Caco-2 (cell line): ENCODE results near the gene RABGAP1L. TPM values are rescaled to one million over a fixed set of nuclear protein-coding genes. Genes with fewer than 3 reads are reported as not detected.

Experiments
- BruUV-seq: library from RNA; stranded (reverse); fragments of 400-500 nt; replicated peaks from 2 replicates; lab custom pipeline; 2021; lab: Mats Ljungman, UMichigan
- CTCF ChIA-PET: fragments of 300-600 bp; sonication (Branson Sonifier 250); formaldehyde crosslinking; loops from one replicate; lab custom pipeline; 2022; ENCODE audit warnings: antibody characterized with exemption; lab: Charles Lee
- POLR2A ChIA-PET: fragments of 300-600 bp; sonication (Branson Sonifier 250); formaldehyde crosslinking; loops from one replicate; lab custom pipeline; 2022; ENCODE audit warnings: antibody characterized with exemption; lab: Charles Lee
- DNase-seq, 2 experiments: peaks; one replicate each; pipeline versions ENCODE4 v3.0.0 to v3.0.0-alpha.2; 2020 to 2022
- H3K27me3 ChIP-seq: replicated peaks from 2 replicates; pipeline ENCODE4 v1.6.0; 2011; ENCODE audit warnings: low read length; ENCODE audit not compliant: control insufficient read depth, insufficient read depth
- H3K36me3 ChIP-seq: 2 replicates; pipeline ENCODE4 v1.5.1; 2011; ENCODE audit warnings: low read length; ENCODE audit not compliant: control insufficient read depth, insufficient read depth
- H3K4me1 ChIP-seq: fragments of 250-450 bp; sonication (Bioruptor Pico); 2 replicates; pipeline ENCODE4 v1.5.1; 2020; ENCODE audit warnings: mild to moderate bottlenecking
- H3K4me3 ChIP-seq: 2 replicates; pipeline ENCODE4 v1.5.1; 2011; ENCODE audit warnings: low read depth, mild to moderate bottlenecking, control low read depth, low read length
- H3K9me3 ChIP-seq: fragments of 250-450 bp; sonication (Bioruptor Pico); 2 replicates; pipeline ENCODE4 v1.5.1; 2020; ENCODE audit warnings: mild to moderate bottlenecking, moderate library complexity
- H3K27ac Mint-ChIP-seq: one replicate; pipeline ENCODE4 v1.8.0; 2022; ENCODE audit warnings: mixed read lengths; ENCODE audit not compliant: unreplicated experiment
- H3K27me3 Mint-ChIP-seq: one replicate; pipeline ENCODE4 v1.8.0; 2022; ENCODE audit warnings: mixed read lengths; ENCODE audit not compliant: insufficient read depth, unreplicated experiment
- H3K36me3 Mint-ChIP-seq: one replicate; pipeline ENCODE4 v1.8.0; 2022; ENCODE audit warnings: mild to moderate bottlenecking, mixed read lengths; ENCODE audit not compliant: insufficient read depth, unreplicated experiment
- H3K4me1 Mint-ChIP-seq: one replicate; pipeline ENCODE4 v1.8.0; 2022; ENCODE audit warnings: low read depth, mixed read lengths; ENCODE audit not compliant: unreplicated experiment
- H3K4me3 Mint-ChIP-seq: one replicate; pipeline ENCODE4 v1.8.0; 2022; ENCODE audit warnings: mild to moderate bottlenecking, moderate library complexity, mixed read lengths; ENCODE audit not compliant: unreplicated experiment
- H3K9me3 Mint-ChIP-seq: one replicate; pipeline ENCODE4 v1.8.0; 2022; ENCODE audit warnings: mixed read lengths; ENCODE audit not compliant: unreplicated experiment
- CTCF ChIP-seq, 2 experiments: fragments of 200-600 bp in 1 of 2; IDR thresholded peaks; 1 replicate in 1 of 2; 2 replicates in 1 of 2; pipeline versions ENCODE4 v1.5.1 to v1.8.0; 2011 to 2022; ENCODE audit warnings: antibody characterized with exemption in 1 of 2, control low read depth in 1 of 2, inconsistent platforms in 1 of 2, low read depth in 1 of 2, low read length in 1 of 2, mild to moderate bottlenecking in 1 of 2, moderate library complexity in 1 of 2; ENCODE audit not compliant: insufficient read depth in 1 of 2, severe bottlenecking in 1 of 2, unreplicated experiment in 1 of 2
- intact Hi-C: fragments of 100-400 bp; cut with micrococcal nuclease; formaldehyde crosslinking; loops from one replicate; pipeline ENCODE4 v1.10.0; 2022; ENCODE audit not compliant: unreplicated experiment
- total RNA-seq: library from RNA; stranded (reverse); gene quantifications from 2 replicates; pipeline ENCODE4 v1.2.3, GENCODE V29; 2022

The RABGAP1L gene
- total RNA-seq, 1 experiment from 2014 or later: 20.3 TPM

- Mint-ChIP-seq H3K4me1 (no peaks in the 10 kb centered on the region), H3K36me3 (no peaks in the 10 kb centered on the region), H3K27me3 (no peaks in the 10 kb centered on the region), H3K27ac (no peak overlapping the region), H3K4me3 (no peak overlapping the region), H3K9me3 (no peaks in the 10 kb centered on the region)
- intact Hi-C loops: no loop called here
- no peaks in the 10 kb centered on the region for H3K4me1 ChIP-seq
- no peak for TF ChIP-seq CTCF (IDR thresholded peaks at IDR 0.05; ENCODE audit: insufficient read depth in 1 of 2, low read depth in 1 of 2, low read length in 1 of 2, severe bottlenecking in 1 of 2, unreplicated experiment in 1 of 2)
- H3K9me3 ChIP-seq: no peaks in the 10 kb centered on the region
- no peaks in the 10 kb centered on the region for H3K27me3 ChIP-seq
- no peak overlapping the region for H3K4me3 ChIP-seq
- no peak for DNase-seq
- ChIA-PET CTCF (no interaction called here), POLR2A (no interaction called here)
- no peaks in the 10 kb centered on the region for H3K36me3 ChIP-seq
- no TSS peak for BruUV-seq
Observed at GRCh38 chr1:174289644-174290310, 130.5 kb downstream of the RABGAP1L start.

DNA sequence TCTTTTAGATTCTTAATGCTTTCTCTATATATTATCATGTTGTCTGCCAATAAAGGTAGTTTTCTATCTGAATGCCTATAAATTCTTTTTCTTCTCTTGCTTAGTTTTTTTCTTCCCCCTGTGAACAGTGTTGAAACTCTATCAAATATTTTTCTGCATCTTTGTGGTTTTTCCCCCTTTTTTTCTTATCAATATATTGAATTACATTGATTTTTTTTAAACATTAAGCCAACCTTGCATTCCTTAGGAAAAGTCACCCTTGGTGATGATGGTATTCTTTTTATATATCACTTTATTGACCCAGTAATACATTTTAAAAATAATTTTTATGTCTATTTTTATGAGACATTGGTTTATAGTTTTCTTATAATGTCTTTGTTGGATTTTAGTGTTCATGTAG is 131.7 kb downstream of the RABGAP1L start:
- Histone ChIP-seq H3K36me3 (no peaks in the 10 kb centered on the region), H3K9me3 (no peaks in the 10 kb centered on the region), H3K4me1 (no peaks in the 10 kb centered on the region), H3K4me3 (no peak overlapping the region), H3K27me3 (no peaks in the 10 kb centered on the region)
- no peak for TF ChIP-seq CTCF (IDR thresholded peaks at IDR 0.05; ENCODE audit: insufficient read depth in 1 of 2, low read depth in 1 of 2, low read length in 1 of 2, severe bottlenecking in 1 of 2, unreplicated experiment in 1 of 2)
- no peak overlapping the region for H3K4me3 Mint-ChIP-seq
- intact Hi-C loops: no loop called here
- no peaks in the 10 kb centered on the region for H3K9me3 Mint-ChIP-seq
- no peak overlapping the region for H3K27ac Mint-ChIP-seq
- BruUV-seq: no TSS peak
- ChIA-PET POLR2A (no interaction called here), CTCF (no interaction called here)
- no peak for DNase-seq
- H3K27me3 Mint-ChIP-seq: no peaks in the 10 kb centered on the region
- no peaks in the 10 kb centered on the region for H3K4me1 Mint-ChIP-seq
- H3K36me3 Mint-ChIP-seq: no peaks in the 10 kb centered on the region

DNA sequence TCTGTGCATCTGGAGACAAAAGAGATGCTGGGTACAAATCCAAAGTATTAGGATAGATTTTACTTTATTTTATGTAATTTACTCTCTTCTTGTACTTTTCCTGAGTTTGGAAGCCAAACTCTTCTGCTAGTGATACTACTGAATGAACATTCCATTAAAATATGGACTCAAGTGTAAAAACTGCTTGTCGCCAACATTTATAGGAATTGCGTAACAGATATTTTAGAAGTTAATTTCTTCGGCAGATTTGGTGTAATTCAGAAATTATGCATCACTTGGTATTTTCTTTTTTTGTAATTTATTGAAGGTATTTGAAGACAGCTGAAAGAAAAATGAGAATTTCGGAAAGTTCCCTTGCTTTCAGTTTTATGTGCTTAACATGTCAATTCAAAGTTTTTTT is 137.0 kb downstream of the RABGAP1L start:
- no peak for DNase-seq
- H3K4me1 Mint-ChIP-seq: no peaks in the 10 kb centered on the region
- Histone ChIP-seq H3K4me1 (no peaks in the 10 kb centered on the region), H3K36me3 (no peaks in the 10 kb centered on the region; the same call in 1 of the 2 replicates), H3K27me3 (no peaks in the 10 kb centered on the region), H3K4me3 (no peak overlapping the region), H3K9me3 (peaks cover 6% of the 10 kb centered on the region; the same call in 1 of the 2 replicates)
- no peak overlapping the region for H3K4me3 Mint-ChIP-seq
- no peaks in the 10 kb centered on the region for H3K36me3 Mint-ChIP-seq
- no TSS peak for BruUV-seq
- TF ChIP-seq CTCF (IDR thresholded peaks at IDR 0.05; ENCODE audit: insufficient read depth in 1 of 2, low read depth in 1 of 2, low read length in 1 of 2, severe bottlenecking in 1 of 2, unreplicated experiment in 1 of 2): no peak
- POLR2A ChIA-PET: no interaction called here
- intact Hi-C loops: no loop called here
- CTCF ChIA-PET: interaction anchor here (1.1 kb wide), 1 partner anchor 430 kb away, joined by 3 read pairs; no protein-coding TSS in a partner anchor
- H3K27me3 Mint-ChIP-seq: no peaks in the 10 kb centered on the region
- H3K27ac Mint-ChIP-seq: no peak overlapping the region
- H3K9me3 Mint-ChIP-seq: peaks cover 2% of the 10 kb centered on the region
